ENCODE measurements around the gene MICAL2.

The MICAL2 gene

GRCh38 chr11:12224537-12224893, 114.1 kb downstream of the MICAL2 start:
- in situ Hi-C loops (cut with HindIII; ENCODE audit: low pct_ligation_motif_present, low pct_unique_long_range_greater_than_20kb, low sequenced_read_pairs) = no loop called here
- no peak for DNase-seq

DNA sequence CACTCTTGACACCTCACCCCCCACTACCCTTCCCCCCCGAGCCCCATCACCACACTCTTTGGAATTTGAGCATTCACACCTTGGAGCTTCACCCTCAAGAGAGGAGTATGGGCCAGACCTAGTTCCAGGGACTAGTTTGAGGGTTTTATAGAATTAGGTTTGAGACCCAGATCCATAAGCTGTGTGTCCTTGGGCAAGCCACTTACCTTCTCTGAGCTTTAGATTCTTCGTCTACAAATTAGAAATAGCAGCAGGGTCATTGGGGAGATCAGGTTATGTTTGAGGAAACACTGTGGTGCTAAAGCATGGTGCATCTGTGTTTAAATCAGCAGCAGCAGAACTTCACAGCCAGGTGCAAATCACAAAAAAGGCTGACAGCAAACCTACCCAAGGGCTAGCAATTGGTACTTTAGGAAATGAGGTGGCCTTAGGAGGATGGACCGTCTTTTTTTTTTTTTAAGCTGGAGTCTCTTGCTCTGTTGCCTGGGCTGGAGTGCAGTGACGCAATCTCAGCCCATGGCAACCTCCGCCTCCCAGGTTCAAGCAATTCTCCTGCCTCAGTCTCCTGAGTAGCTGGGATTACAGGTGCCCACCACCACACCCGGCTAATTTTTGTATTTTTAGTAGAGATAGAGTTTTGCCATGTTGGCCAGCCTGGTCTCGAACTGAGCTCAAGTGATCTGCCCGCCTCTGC, 114.8 kb downstream of the MICAL2 start:
- no peak for DNase-seq
- in situ Hi-C loops (cut with HindIII; ENCODE audit: low pct_ligation_motif_present, low pct_unique_long_range_greater_than_20kb, low sequenced_read_pairs) = no loop called here

DNA sequence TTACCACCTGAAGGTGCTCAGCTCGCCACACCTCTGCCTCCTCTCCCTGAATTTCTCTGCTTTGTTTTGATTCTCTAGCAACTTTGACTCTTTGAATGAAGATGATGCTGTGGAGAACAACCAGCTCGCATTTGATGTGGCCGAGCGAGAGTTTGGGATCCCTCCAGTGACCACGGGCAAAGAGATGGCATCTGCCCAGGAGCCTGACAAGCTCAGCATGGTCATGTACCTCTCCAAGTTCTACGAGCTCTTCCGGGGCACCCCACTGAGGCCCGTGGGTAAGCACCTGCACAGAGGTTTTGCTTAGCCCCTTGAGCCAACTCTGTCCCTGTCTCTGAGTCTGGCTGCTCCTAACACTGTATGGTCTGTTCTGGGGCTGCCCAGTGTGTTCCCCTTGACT, 115.7 kb downstream of the MICAL2 start:
- DNase-seq = no peak
- in situ Hi-C loops (cut with HindIII; ENCODE audit: low pct_ligation_motif_present, low pct_unique_long_range_greater_than_20kb, low sequenced_read_pairs) = no loop called here

DNA sequence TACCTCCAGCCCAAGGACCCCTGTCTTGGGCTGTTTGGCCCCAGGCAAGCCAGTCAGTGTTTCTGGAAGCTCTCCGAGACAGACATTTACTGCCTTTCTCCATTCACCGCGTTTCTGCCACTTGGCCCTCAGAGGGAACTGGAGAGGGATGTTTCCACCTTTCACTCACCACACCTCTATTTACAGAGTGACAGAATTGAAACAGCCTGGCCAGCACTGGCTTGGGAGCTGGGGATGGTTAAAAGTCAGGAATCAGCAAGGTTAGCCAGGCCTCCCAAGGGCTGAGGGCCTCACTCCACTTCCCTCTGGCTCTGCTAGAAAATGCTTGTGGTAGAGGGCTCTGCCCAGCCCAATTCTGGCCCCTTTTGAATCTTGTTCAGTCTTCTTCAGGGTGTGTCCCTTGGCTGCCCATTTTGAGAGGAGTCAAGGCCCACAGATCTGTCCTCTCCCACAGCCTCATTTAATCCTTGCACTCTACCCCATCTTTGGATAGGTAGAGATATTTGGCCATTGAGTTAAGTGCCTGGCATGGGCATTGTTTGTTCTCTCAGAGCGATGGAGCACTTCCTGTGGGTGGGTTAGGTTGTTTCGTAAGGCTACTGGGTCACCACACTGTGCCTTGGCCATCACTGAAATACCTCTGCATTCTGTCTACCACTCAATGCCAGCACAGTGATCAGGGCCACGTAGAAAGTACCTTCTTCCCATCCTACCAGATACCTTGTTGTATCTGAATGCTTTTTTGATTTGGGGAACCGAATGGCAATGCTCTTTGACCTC, 119.2 kb downstream of the MICAL2 start:
- no peak for DNase-seq
- in situ Hi-C loops (cut with HindIII; ENCODE audit: low pct_ligation_motif_present, low pct_unique_long_range_greater_than_20kb, low sequenced_read_pairs) = no loop called here

DNA sequence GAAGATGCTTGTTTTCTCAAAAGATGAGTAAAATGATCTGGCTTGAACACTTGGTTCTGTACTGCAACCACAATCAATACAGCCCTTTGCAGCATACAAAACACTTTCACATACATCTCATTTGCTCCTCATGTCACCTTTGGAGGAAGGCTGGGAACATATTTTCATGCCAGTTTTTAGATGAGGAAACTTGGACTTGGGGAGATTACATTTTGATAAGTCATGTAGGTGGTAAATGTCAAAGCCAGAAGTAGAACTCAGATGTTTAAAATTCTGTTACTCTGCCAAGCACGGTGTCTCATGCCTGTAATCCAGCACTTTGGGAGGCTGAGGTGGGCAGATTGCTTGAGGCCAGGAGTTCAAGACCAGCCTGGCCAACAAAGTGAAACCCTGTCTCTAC, 121.8 kb downstream of the MICAL2 start:
- no peak for DNase-seq
- in situ Hi-C loops (cut with HindIII; ENCODE audit: low pct_ligation_motif_present, low pct_unique_long_range_greater_than_20kb, low sequenced_read_pairs) = no loop called here

- in situ Hi-C loops (cut with HindIII; ENCODE audit: low pct_ligation_motif_present, low pct_unique_long_range_greater_than_20kb, low sequenced_read_pairs) = no loop called here
- peak; percentile 22 for DNase-seq
Measured at GRCh38 chr11:12232817-12233601, 122.6 kb downstream of the MICAL2 start.

DNA sequence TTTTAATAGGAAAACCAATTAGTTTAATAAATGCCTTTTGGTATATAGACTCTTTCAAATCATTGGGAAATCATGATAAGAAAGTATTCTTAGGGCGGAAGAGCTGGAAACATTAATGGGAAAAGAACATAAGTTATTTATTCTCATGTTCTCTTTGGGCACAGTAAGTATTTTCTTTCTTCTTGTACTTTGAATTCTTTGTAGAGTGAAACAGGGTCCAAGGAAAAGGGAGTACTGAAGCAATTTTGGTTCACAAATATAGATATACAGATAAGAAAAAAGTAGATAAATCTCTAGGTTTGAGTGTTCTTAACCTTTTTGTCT, 123.2 kb downstream of the MICAL2 start:
- DNase-seq = no peak
- in situ Hi-C loops (cut with HindIII; ENCODE audit: low pct_ligation_motif_present, low pct_unique_long_range_greater_than_20kb, low sequenced_read_pairs) = no loop called here

DNA sequence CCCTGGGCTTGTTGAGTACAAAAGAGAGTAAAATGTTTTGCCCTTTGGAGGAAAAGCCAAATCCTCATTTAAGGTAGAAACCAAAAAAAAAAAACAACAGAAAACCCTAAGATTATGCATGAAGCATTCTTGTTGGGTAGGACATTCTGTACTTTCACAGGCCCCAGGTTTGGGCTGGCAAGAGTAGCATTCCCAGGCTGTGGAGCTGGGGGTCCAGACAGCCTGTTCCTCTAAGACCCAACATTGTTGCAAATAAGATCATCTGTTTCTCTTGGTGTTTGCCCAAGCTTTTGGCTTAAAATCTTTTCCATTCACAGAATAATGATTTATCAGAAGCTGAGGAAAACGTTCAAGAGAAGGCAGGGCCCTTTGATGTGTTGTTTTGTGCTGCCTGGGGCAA, 123.8 kb downstream of the MICAL2 start:
- in situ Hi-C loops (cut with HindIII; ENCODE audit: low pct_ligation_motif_present, low pct_unique_long_range_greater_than_20kb, low sequenced_read_pairs) = no loop called here

DNA sequence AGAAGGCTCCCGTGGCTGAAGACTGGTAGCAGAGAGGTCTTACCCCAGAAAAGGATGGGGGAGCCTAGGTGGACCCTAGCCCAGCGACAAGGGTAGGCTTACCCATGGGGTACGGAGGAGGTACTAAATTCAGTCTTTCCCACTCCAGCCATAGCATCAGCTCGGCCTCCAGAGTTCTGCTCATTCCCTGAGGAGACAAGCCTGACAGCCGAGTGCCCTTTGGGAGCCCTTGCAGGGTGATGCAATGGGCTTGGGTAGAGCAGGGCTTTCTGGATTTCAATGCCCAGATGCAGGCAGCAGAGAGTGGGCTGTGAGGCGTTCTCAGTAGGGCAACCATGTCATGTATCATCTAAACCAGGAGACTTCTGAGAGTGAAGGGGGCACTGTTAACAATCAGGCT, 124.7 kb downstream of the MICAL2 start:
- in situ Hi-C loops (cut with HindIII; ENCODE audit: low pct_ligation_motif_present, low pct_unique_long_range_greater_than_20kb, low sequenced_read_pairs) = no loop called here
- no peak for DNase-seq

More for the DNA sequence above, 123.8 kb downstream of the MICAL2 start:
- no peak for DNase-seq

- in situ Hi-C loops (cut with HindIII; ENCODE audit: low pct_ligation_motif_present, low pct_unique_long_range_greater_than_20kb, low sequenced_read_pairs) = no loop called here
- peak; percentile 21 for DNase-seq
Measured at GRCh38 chr11:12235553-12235946, 125.2 kb downstream of the MICAL2 start.

DNA sequence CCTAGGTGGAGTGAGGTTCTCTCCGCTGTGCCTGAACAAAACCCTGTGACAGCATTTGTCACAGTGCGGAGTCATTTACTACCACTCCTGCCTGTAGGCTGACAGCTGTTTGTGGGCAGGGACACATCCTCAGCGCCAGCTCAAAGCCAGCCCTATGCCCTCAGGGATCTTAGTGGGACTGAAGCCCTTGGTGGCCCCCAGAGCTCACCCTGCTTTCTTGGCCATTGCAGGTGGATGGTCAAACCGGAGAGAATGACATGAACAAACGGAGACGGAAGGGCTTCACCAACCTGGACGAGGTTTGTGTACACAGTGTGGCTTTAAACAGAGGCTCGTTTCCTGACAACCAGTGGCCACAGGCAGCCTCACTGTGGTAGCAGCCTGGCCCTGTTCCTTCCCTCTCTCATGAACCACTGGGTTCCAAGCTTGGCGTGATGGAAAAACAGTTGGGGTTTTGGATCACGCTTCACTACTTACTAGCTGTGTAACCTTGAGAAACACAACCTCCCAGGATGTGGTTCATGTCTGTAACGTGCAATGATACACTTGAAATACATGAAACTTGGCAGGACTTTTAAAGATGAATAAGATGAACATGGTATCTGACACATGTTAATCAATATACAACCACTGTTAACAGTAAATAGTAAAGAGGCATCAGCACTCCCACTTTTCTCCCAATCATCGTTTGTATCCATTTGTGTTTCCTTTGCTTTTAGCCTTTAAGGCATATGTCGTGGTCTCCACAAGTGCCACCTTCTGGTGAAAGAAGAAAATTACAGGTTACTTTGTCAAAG, 125.8 kb downstream of the MICAL2 start:
- in situ Hi-C loops (cut with HindIII; ENCODE audit: low pct_ligation_motif_present, low pct_unique_long_range_greater_than_20kb, low sequenced_read_pairs) = no loop called here
- peak; percentile 63 for DNase-seq

GRCh38 chr11:12236744-12237101, 126.3 kb downstream of the MICAL2 start:
- in situ Hi-C loops (cut with HindIII; ENCODE audit: low pct_ligation_motif_present, low pct_unique_long_range_greater_than_20kb, low sequenced_read_pairs) = no loop called here

GRCh38 chr11:12237381-12237784, 127.0 kb downstream of the MICAL2 start:
- in situ Hi-C loops (cut with HindIII; ENCODE audit: low pct_ligation_motif_present, low pct_unique_long_range_greater_than_20kb, low sequenced_read_pairs) = no loop called here
- no peak for DNase-seq

More at GRCh38 chr11:12236744-12237101, 126.3 kb downstream of the MICAL2 start:
- DNase-seq = no peak

DNA sequence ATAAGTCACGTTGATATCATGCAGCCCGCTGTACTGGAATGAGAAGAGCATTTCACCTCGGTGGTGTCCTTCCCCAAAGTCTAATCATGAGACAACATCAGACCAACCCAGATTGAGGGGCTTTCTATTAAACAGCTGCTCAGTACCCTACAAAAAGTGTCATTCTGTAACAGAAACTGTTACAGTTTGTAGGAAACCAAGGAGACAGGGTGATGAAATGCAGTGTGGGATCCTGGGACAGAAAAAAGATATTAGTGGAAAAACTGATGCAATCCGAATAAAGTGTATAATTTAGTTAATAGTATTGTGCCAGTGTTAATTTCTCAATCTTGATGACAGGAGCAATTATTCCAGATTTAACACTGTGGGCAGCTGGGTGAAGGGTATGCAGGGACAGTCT, 128.0 kb downstream of the MICAL2 start:
- in situ Hi-C loops (cut with HindIII; ENCODE audit: low pct_ligation_motif_present, low pct_unique_long_range_greater_than_20kb, low sequenced_read_pairs) = no loop called here
- DNase-seq = no peak

DNA sequence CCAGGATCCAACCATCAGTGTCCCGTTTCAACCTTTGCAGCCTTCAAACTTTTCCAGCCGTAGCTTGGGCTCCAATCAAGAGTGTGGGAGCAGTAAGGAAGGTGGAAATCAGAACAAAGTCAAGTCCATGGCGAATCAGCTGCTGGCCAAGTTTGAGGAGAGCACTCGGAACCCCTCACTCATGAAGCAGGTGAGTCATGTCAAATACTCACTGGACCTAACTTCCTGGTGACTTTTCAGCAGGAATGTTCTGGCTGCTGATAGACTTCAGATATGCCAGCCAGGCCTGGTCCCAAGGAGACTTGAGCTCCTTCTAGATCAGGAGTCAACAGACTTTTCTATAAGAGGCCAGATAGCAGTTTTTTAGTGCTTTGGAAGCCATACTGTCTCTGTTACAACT, 129.0 kb downstream of the MICAL2 start:
- DNase-seq = peak; percentile 3
- in situ Hi-C loops (cut with HindIII; ENCODE audit: low pct_ligation_motif_present, low pct_unique_long_range_greater_than_20kb, low sequenced_read_pairs) = no loop called here

- in situ Hi-C loops (cut with HindIII; ENCODE audit: low pct_ligation_motif_present, low pct_unique_long_range_greater_than_20kb, low sequenced_read_pairs) = no loop called here
- no peak for DNase-seq
Measured at GRCh38 chr11:12239804-12240371, 129.5 kb downstream of the MICAL2 start.

GRCh38 chr11:12240677-12241076, 130.3 kb downstream of the MICAL2 start:
- no peak for DNase-seq
- in situ Hi-C loops (cut with HindIII; ENCODE audit: low pct_ligation_motif_present, low pct_unique_long_range_greater_than_20kb, low sequenced_read_pairs) = no loop called here

GRCh38 chr11:12241401-12241800, 131.0 kb downstream of the MICAL2 start:
- in situ Hi-C loops (cut with HindIII; ENCODE audit: low pct_ligation_motif_present, low pct_unique_long_range_greater_than_20kb, low sequenced_read_pairs) = no loop called here

More at GRCh38 chr11:12241401-12241800, 131.0 kb downstream of the MICAL2 start:
- no peak for DNase-seq

Data from ACHN (cell line).